Measurements from ENCODE around the gene ASTL. TPM values are rescaled to one million over a fixed set of nuclear protein-coding genes. Genes with fewer than 3 reads are reported as not detected.

ASTL gene
- total and polyA plus RNA-seq, 5 experiments from 2014 or later, result 0.50 to 6.8 (median 3.0) TPM; not detected in 1

DNA sequence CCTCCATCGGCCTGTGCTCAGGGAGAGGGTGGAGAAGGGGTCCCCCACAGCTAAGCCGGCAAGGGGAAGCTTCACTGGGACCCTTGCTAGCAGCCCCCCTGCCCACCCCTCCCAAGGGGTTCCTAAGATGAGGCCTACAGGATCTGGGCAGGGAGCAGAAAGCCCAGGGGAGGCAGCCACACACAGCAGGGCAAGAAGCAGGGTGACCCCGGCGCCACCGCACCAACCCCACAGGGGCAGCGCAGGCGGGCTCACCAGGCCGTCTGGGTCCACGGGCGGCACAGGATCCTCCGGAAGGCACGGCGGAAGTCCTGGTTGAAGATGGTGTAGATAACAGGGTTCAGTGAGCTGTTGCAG is 23.8 kb downstream of the ASTL start:
- DNase-seq, result peak in 1 of 10 donors; percentile 43
- Mint-ChIP-seq H3K9me3 (no peaks in the 10 kb centered on the region), H3K27me3 (peaks cover 3 to 12% (median 11%) of the 10 kb centered on the region in 5 donors), H3K36me3 (no peaks in the 10 kb centered on the region), H3K4me3 (peak overlapping the region in 6 of 10 donors; percentile 16 to 71 (median 47)), H3K27ac (no peak overlapping the region), H3K4me1 (peaks cover 10 to 25% (median 14%) of the 10 kb centered on the region in 4 donors)
- ATAC-seq, result no peak
- POLR2A ChIA-PET, result no interaction called here

DNA sequence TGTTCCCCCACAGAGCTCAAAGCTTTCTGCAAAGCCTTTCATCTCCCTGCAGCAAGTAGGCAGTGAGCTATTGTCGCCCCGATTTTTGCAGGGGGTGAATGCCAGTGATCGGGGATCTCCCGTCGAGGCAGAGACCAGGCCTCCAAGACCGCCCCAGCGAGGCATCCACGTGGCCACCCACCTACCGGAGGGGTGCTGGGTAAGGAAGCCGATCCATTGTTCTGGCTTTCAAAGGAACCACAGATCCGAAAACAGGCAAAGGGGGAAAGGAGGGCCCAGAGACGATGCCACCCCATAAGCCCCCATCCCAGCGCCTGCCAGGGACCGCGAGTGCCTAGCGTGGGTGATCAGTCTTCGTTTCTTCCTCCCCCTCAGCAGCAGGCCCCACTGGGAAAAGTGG is 24.4 kb downstream of the ASTL start:
- Mint-ChIP-seq H3K27ac (peak overlapping the region in 1 of 10 donors; percentile 22), H3K36me3 (no peaks in the 10 kb centered on the region), H3K4me1 (peaks cover 10 to 25% (median 14%) of the 10 kb centered on the region in 4 donors), H3K4me3 (peak overlapping the region in 1 of 10 donors; percentile 14), H3K27me3 (peaks cover 2 to 7% (median 6%) of the 10 kb centered on the region in 5 donors), H3K9me3 (no peaks in the 10 kb centered on the region)
- POLR2A ChIA-PET, result no interaction called here
- ATAC-seq, result no peak
- peak in 1 of 10 donors; percentile 1 for DNase-seq

- H3K9me3 Mint-ChIP-seq, result no peaks in the 10 kb centered on the region
- ATAC-seq, result no peak
- H3K27ac Mint-ChIP-seq, result no peak overlapping the region
- no peak overlapping the region for H3K4me3 Mint-ChIP-seq
- peak in 2 of 10 donors; percentile 5 to 47 for DNase-seq
- POLR2A ChIA-PET, result no interaction called here
- peaks cover 9 to 25% (median 14%) of the 10 kb centered on the region in 4 donors for H3K4me1 Mint-ChIP-seq
- H3K36me3 Mint-ChIP-seq, result no peaks in the 10 kb centered on the region
- peaks cover 0 to 4% (median 2%) of the 10 kb centered on the region in 5 donors for H3K27me3 Mint-ChIP-seq
Measured at GRCh38 chr2:96113367-96113677, 25.0 kb downstream of the ASTL start.

DNA sequence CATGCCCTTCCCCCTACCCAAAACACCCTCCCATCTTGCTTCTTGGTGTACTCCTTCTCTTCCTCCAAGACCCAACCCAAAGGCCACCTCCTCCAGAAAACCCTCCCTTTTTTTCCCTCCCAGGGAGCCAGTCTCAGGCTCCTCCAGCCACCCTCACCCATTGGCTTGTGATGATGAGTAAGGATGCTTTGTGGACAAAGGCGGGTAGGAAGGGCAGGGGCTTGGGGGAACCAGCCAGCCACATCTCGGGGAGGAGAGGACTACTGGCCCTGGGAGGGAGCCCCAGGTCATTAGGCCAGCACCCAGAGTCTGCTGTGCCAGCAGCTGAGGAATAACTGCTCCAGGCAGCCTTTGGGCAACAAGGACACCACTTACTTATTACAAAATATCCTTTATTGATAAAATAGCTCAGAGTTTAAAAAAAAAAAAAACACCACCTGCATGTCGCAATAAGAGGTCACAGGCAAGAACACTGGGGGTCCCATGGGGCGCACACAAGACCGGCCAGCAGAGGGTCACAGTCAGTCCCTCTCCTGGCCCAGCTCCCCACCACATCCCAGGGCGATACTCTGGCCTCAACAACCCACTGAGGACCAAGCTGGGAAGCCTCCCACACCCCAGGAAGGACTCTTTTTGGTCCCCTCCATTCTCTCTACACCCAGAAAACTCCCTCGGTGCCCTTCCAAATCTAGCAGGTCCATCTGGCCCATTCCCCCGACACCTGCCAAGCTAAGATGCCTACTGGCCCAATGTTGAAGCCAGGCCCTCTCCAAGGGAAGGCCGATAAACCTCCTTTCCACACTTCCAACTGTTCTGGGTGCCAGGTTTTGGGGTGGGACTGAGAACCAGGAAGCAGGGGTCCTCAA is 25.6 kb downstream of the ASTL start:
- H3K36me3 Mint-ChIP-seq, result no peaks in the 10 kb centered on the region
- no peaks in the 10 kb centered on the region for H3K9me3 Mint-ChIP-seq
- no peak overlapping the region for H3K27ac Mint-ChIP-seq
- H3K4me1 Mint-ChIP-seq, result peaks cover 9 to 23% (median 14%) of the 10 kb centered on the region in 4 donors
- peak in 2 of 10 donors; percentile 0 to 55 for DNase-seq
- no peak for ATAC-seq
- POLR2A ChIA-PET, result no interaction called here
- no peak overlapping the region for H3K4me3 Mint-ChIP-seq
- H3K27me3 Mint-ChIP-seq, result peaks cover 0 to 4% (median 0%) of the 10 kb centered on the region in 5 donors

- Mint-ChIP-seq H3K4me3 (peak overlapping the region in 1 of 10 donors; percentile 34), H3K27ac (peak overlapping the region in 1 of 10 donors; percentile 41), H3K4me1 (peaks cover 3 to 17% (median 11%) of the 10 kb centered on the region in 4 donors), H3K36me3 (no peaks in the 10 kb centered on the region), H3K9me3 (no peaks in the 10 kb centered on the region), H3K27me3 (peaks cover 0 to 4% (median 0%) of the 10 kb centered on the region in 5 donors)
- POLR2A ChIA-PET, result no interaction called here
- no peak for ATAC-seq
- DNase-seq, result peak in 2 of 10 donors; percentile 0 to 35
Measured at GRCh38 chr2:96111823-96112500, 26.3 kb downstream of the ASTL start.

DNA sequence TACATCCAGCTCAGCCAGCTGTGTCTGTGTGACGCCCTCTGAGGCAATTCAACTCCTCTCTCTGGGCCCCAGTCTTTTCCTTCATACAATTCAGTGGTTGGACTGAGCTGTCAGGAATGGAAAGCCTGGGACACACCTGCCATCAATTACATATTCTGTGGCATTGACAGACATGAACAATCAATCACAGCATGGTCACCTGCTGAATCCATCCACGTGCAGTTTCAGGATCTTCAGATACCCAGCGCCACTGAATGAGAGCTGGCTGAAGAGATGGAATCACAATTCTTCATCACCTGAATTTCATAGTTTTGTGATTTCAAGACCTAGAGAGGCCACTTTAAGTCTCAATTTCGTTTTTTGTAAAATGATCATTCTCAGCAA is 27.1 kb downstream of the ASTL start:
- ATAC-seq (no peak), DNase-seq (peak in 1 of 10 donors; percentile 21)
- POLR2A ChIA-PET, result no interaction called here
- Mint-ChIP-seq H3K4me3 (no peak overlapping the region), H3K27me3 (peaks cover 0 to 4% (median 0%) of the 10 kb centered on the region in 5 donors), H3K36me3 (no peaks in the 10 kb centered on the region), H3K27ac (no peak overlapping the region), H3K4me1 (peaks cover 3 to 15% (median 11%) of the 10 kb centered on the region in 4 donors), H3K9me3 (peaks cover 0 to 3% (median 0%) of the 10 kb centered on the region in 9 donors)

DNA sequence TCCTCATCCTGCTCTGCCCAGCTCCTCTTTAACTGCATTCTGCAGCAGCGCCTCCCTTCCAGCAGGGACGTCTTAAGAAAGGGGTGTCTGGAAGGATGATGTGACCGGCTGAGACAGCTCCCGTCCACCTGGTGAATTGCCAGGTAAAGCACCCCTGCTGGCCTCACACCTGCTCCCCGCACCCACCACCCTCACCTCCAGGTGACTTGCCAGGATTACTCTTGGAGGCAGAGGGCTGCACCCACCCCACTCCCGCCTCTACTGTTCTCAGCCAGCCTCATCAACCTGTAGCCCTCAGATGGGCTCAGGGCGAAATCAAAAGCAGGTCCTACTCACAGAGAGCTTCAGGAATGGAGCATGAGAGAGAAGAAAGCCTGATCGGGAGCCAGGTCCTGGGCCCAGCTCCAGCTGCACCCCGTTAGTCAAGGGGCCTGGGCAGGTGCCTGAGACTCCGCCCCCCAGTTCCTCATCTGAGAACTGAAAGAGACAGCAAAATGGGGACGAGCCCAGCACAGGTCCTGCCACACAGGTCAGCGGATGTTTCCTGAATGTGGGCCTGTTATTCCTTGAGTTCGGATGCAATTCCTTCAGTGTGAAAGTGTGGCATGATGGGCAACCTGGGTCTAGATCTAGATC is 27.6 kb downstream of the ASTL start:
- Mint-ChIP-seq H3K36me3 (peaks cover 0 to 1% (median 0%) of the 10 kb centered on the region in 3 donors), H3K4me3 (no peak overlapping the region), H3K9me3 (peaks cover 0 to 7% (median under 1%) of the 10 kb centered on the region in 9 donors), H3K27me3 (peaks cover 0 to 3% (median 0%) of the 10 kb centered on the region in 5 donors), H3K4me1 (peaks cover 2 to 10% (median 9%) of the 10 kb centered on the region in 4 donors), H3K27ac (peak overlapping the region in 1 of 10 donors; percentile 28)
- POLR2A ChIA-PET, result no interaction called here
- ATAC-seq (no peak), DNase-seq (peak in 2 of 10 donors; percentile 1 to 57)

DNA sequence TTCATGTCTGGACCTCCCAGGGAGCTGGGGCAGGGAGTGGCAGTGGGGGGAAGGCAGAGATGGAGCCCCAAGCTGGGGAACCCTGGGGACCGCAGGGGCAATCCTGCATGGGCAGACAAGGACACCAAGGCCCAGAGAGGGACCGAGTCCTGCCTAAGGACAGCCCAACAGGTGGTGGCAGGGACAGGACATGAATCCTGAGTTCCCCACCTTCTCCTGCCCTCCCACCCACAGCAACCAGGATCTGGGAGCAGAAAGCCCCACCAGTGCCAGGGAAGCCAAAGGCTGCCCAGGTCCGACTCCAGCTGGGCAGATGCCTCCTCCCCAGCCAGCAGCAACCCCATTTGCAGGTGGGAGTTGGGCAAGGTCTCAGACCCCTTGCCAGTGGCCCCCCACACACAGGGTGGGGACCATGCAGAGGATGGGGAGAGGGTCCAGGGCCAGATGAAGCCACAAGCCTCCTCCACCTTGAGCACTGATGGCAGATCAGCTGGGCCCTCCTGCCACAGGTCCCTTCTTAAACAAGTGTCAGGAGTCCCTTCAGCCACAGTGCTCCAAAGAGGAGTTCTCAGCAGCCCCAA is 28.3 kb downstream of the ASTL start:
- ATAC-seq, result no peak
- Mint-ChIP-seq H3K4me1 (peaks cover 0 to 5% (median 4%) of the 10 kb centered on the region in 4 donors), H3K36me3 (peaks cover 0 to 9% (median 7%) of the 10 kb centered on the region in 3 donors), H3K9me3 (peaks cover 0 to 14% (median 7%) of the 10 kb centered on the region in 9 donors), H3K27ac (no peak overlapping the region), H3K4me3 (no peak overlapping the region), H3K27me3 (peaks cover 0 to 3% (median 0%) of the 10 kb centered on the region in 5 donors)
- POLR2A ChIA-PET, result no interaction called here
- peak in 2 of 10 donors; percentile 1 to 31 for DNase-seq

DNA sequence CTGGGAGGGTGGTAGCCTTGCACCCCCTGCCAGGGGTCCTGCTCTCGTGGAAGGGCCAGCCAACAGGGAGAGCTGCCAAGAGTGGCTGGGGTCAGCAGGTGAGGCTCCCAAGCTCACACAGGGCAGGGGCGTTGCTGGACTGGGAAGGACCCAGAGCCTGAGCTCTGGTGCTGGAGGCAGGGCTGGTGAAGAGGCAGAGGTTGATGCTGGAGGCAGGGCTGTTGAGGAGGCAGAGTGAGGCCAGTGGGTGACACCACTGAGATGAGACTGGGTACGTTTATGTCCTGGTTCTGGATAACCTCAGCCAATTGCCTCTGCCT is 29.0 kb downstream of the ASTL start:
- Mint-ChIP-seq H3K9me3 (peaks cover 0 to 17% (median 10%) of the 10 kb centered on the region in 9 donors), H3K4me3 (no peak overlapping the region), H3K27ac (peak overlapping the region in 1 of 10 donors; percentile 50), H3K27me3 (peaks cover 0 to 3% (median 0%) of the 10 kb centered on the region in 5 donors), H3K4me1 (peaks cover 0 to 5% (median 4%) of the 10 kb centered on the region in 4 donors), H3K36me3 (peaks cover 0 to 9% (median 8%) of the 10 kb centered on the region in 3 donors)
- ATAC-seq (no peak), DNase-seq (no peak)
- POLR2A ChIA-PET, result no interaction called here

- peaks cover 0 to 5% (median 4%) of the 10 kb centered on the region in 4 donors for H3K4me1 Mint-ChIP-seq
- POLR2A ChIA-PET, result no interaction called here
- H3K27ac Mint-ChIP-seq, result no peak overlapping the region
- ATAC-seq (no peak), DNase-seq (peak in 1 of 10 donors; percentile 43)
- H3K4me3 Mint-ChIP-seq, result no peak overlapping the region
- H3K27me3 Mint-ChIP-seq, result peaks cover 0 to 3% (median 0%) of the 10 kb centered on the region in 5 donors
- peaks cover 0 to 17% (median 10%) of the 10 kb centered on the region in 9 donors for H3K9me3 Mint-ChIP-seq
- peaks cover 0 to 9% (median 8%) of the 10 kb centered on the region in 3 donors for H3K36me3 Mint-ChIP-seq
Measured at GRCh38 chr2:96108541-96109360, 29.6 kb downstream of the ASTL start.

GRCh38 chr2:96108151-96108540 is 30.2 kb downstream of the ASTL start:
- H3K36me3 Mint-ChIP-seq, result peaks cover 0 to 9% (median 8%) of the 10 kb centered on the region in 3 donors
- peaks cover 0 to 17% (median 10%) of the 10 kb centered on the region in 9 donors for H3K9me3 Mint-ChIP-seq
- peaks cover 0 to 3% (median 0%) of the 10 kb centered on the region in 5 donors for H3K27me3 Mint-ChIP-seq
- H3K4me1 Mint-ChIP-seq, result peaks cover 0 to 5% (median 4%) of the 10 kb centered on the region in 4 donors
- POLR2A ChIA-PET, result no interaction called here
- no peak overlapping the region for H3K4me3 Mint-ChIP-seq
- ATAC-seq, result no peak
- DNase-seq, result no peak
- peak overlapping the region in 1 of 10 donors; percentile 11 for H3K27ac Mint-ChIP-seq

DNA sequence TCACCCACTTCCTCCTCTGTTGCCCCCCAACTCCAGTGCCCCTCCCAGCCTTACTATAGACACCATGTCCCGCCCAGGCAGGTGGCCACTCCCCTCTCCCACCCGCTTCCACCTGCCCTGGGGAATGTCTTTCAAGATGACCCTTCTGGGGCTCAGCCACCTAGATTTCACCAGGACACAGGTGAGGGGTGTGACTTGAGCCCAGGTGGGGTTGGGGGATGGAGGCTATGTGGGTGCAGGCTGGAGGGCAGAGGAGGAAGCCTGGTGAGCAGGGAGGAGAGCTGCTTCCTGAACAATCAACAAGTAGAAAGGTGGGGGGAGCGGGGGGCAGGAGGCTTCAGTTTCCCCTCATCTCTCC is 30.6 kb downstream of the ASTL start:
- DNase-seq, result peak in 1 of 10 donors; percentile 38
- peaks cover 0 to 9% (median 8%) of the 10 kb centered on the region in 3 donors for H3K36me3 Mint-ChIP-seq
- peak overlapping the region in 1 of 10 donors; percentile 30 for H3K4me3 Mint-ChIP-seq
- H3K9me3 Mint-ChIP-seq, result peaks cover 0 to 19% (median 10%) of the 10 kb centered on the region in 9 donors
- ATAC-seq, result no peak
- peak overlapping the region in 1 of 10 donors; percentile 81 for H3K27ac Mint-ChIP-seq
- H3K27me3 Mint-ChIP-seq, result peaks cover 0 to 3% (median 0%) of the 10 kb centered on the region in 5 donors
- POLR2A ChIA-PET, result no interaction called here
- peaks cover 0 to 5% (median 4%) of the 10 kb centered on the region in 4 donors for H3K4me1 Mint-ChIP-seq

Measured in naive thymus-derived CD8-positive, alpha-beta T cell (primary cell).